Measurements from ENCODE around the gene CACYBP.
A peak's percentile ranks its signal among the peaks of the same experiment; 100 is the strongest.

The CACYBP gene

GRCh38 chr1:174974711-174975119 lies 25.0 kb upstream of the CACYBP start:
- DNase-seq (ENCODE audit: low read depth in 2 of 2): no peak

DNA sequence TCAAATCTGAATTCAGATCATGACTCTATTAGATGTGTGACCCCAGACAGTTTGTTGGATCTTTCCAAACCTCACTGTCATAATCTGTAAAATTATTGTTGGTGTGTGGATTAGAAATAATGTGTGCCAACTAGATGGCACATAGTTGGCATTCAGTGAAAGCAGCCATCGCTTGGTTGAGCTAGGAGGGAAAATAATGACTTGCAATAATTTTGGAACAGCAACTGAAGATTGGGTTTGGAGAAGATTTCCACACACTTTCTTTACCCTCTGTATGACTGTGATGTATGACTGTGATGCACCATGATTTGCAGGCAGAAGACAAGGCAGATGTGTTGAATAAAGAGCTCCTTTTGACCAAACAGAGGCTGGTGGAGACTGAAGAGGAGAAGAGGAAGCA lies 24.0 kb upstream of the CACYBP start:
- DNase-seq (ENCODE audit: low read depth in 2 of 2): no peak

DNA sequence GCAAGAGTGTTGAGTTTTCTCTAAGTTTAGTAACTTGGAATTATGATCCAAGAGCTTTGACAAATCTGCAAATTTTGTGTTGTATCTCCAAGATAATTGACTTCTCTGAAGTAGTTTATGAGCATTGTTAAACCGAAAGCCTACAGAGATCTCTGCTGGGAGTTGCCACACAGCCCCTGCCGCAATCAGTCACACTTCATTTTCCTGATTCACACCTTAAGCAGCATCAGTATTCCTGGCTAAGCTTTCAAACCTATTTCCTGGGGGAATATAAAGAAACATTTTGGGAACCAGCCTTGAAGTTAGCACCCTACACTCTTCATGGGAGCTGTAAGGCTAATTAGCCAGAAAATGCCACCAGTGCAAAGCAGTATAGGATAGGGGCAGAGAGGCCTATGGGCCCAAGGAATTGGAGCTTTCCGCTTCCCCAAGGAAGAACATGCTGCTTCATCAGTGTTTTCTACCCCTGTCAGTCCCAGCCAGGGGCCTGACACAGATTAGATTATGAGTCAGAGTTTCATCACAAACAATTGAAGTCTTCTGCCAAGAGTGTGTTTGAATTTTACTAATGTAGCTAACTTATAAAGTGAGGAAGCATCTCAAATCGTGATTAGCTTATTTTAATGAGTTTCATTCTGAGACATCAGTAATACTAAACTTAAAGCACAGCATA lies 23.2 kb upstream of the CACYBP start:
- DNase-seq (ENCODE audit: low read depth in 2 of 2): no peak

DNA sequence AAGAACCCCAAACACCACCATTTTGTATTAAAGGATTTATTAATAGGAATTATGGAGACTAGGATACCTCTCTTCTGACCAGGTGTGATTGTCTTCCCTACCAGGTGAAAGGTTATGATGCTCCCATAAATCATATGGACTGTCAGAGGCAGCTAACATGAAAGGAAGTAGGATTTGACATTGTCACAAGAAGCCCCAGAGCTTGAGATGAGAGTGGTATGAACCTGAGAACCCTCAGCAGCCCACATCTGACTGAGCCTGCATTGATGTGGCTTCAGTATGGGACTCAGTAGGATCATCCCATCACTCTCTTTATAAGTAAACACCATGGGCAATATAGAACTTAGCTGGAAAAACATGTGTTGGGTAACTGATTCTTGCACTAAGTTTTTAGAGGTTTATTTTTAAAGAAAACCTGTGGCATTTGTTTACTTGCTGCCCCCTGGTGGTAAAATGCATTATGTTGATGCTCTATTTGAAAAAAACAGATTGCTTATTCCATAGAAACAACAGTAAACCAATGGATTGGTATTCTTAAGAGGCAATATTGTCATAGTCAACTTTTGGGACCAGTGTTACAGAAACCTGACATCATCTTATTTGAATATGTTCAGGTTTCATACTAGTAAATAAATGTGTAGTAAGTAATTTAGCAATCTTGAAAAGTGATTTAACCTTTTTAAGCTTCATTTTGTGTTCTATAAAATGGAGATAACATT lies 16.6 kb upstream of the CACYBP start:
- no peak for DNase-seq (ENCODE audit: low read depth in 2 of 2)

GRCh38 chr1:174984952-174985351 lies 14.8 kb upstream of the CACYBP start:
- no peak for DNase-seq (ENCODE audit: low read depth in 2 of 2)

GRCh38 chr1:174988539-174988938 lies 11.2 kb upstream of the CACYBP start:
- no peak for DNase-seq (ENCODE audit: low read depth in 2 of 2)

DNA sequence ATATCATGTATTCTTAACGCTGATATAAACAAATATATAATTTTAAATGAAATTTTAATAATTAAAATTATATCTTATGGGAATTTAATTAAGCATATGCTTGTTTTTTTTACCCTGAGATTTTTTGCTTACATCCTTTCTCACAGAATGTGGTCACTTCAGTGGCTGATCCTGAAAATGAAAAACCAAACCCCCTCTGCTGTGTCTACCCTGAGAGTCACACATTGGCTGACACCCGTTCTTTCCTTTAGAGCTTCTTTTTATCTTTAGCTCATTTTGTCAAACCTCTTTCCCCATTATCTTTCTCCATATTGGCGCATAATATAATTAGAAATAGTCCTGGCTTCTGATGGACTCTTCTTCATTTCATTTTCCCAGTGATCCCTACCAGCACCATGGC lies 10.8 kb upstream of the CACYBP start:
- no peak for DNase-seq (ENCODE audit: low read depth in 2 of 2)

GRCh38 chr1:174989536-174990220 lies 10.1 kb upstream of the CACYBP start:
- DNase-seq (ENCODE audit: low read depth in 2 of 2): no peak

- DNase-seq (ENCODE audit: low read depth in 2 of 2): no peak
Measured at GRCh38 chr1:174990382-174990999, 9.3 kb upstream of the CACYBP start.

GRCh38 chr1:174991473-174991872 lies 8.3 kb upstream of the CACYBP start:
- DNase-seq (ENCODE audit: low read depth in 2 of 2): no peak

GRCh38 chr1:174995121-174995520 lies 4.6 kb upstream of the CACYBP start:
- DNase-seq (ENCODE audit: low read depth in 2 of 2): no peak

DNA sequence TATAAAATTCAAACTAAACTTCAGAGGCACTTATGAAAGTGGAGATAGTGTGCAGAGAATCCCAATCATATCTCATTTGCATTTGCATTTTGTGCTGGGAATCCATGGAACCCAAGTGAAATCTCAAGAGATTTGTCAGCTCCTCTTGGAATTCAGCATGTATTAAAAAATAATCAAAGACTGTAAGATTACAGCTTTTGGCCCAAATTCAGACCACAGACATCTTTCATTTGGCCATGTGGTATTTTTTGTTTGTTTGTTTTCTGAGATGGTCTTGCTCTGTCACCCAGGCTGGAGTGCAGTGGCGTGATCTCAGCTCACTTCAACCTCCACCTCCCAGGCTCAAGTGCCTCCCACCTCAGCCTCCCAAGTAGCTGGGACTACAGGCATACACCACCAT lies 3.8 kb upstream of the CACYBP start:
- no peak for DNase-seq (ENCODE audit: low read depth in 2 of 2)

GRCh38 chr1:174996476-174996875 lies 3.3 kb upstream of the CACYBP start:
- DNase-seq (ENCODE audit: low read depth in 2 of 2): no peak

DNA sequence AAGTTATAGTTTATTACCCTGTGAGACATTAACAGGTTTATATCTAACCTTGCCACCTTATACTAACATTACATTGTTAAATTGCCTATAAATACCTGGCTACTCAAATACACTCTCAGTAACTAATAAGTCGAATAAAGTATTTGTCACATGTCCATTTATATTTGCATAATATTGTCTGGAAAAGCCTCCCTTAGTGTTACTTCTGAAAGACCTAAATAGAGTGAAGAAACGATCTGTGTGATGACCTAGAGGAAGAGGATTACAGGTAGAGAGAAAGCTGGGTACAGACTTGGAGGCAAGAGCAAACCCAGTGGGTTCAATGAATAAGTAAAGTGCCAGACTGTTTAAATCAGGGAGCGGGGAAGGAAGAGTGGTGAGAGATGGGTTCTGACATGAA lies 2.7 kb upstream of the CACYBP start:
- no peak for DNase-seq (ENCODE audit: low read depth in 2 of 2)

DNA sequence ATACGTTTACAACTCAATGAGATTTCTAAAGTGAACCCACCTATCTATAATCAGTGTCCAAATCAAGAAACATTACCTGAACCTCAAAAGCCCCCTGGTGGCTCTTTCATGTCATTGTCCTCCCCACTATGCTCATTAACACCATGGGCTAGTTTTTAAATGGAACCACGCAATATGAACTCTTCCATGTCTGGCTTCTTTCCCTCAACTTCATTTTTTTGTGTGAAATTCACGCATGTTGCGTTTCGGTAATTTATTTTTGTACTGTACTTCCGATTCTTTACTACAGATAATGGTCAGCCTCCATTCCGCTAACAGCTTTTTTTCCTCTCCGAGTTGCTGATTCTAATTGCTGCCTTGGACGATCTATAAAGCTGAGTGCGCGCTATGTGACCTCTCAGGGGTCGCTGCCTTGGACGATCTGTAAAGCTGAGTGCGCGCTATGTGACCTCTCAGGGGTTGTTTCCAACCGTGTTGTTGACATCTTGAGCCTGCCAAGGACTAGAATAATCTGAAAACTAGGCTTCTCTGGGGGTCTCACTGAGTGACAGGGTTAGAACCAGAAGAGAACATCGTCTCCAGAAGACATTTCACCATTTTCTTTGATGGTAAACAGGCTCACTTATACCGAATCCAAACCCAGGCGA lies 1.1 kb upstream of the CACYBP start:
- DNase-seq (ENCODE audit: low read depth in 2 of 2): peak; percentile 7 to 8

GRCh38 chr1:174999216-174999935 lies 371 bp upstream of the CACYBP start:
- DNase-seq (ENCODE audit: low read depth in 2 of 2): peak; percentile 94 to 95

- DNase-seq (ENCODE audit: low read depth in 2 of 2): no peak
Measured at GRCh38 chr1:175000697-175001187, 995 bp downstream of the CACYBP start.

GRCh38 chr1:175002910-175003517 lies 3.3 kb downstream of the CACYBP start:
- no peak for DNase-seq (ENCODE audit: low read depth in 2 of 2)

DNA sequence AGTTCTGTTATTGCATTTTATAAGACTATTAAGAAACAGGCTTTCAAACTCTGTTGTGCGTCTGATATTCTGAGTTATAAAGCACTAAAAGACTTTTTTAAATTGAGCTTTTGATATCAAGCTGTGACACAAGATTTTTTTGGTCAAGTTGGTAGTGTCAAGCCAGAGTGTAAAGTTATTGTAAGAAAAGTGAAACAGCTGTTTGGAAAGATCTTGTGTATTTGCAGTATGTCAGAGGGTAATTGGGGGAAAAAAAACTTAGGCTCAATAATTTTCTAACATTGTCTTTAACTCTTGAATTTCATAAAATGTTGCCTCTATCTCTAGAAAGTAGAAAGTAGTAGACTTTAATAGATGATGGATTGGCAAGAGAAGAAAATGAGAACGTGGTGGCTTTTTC lies 3.8 kb downstream of the CACYBP start:
- DNase-seq (ENCODE audit: low read depth in 2 of 2): no peak

DNA sequence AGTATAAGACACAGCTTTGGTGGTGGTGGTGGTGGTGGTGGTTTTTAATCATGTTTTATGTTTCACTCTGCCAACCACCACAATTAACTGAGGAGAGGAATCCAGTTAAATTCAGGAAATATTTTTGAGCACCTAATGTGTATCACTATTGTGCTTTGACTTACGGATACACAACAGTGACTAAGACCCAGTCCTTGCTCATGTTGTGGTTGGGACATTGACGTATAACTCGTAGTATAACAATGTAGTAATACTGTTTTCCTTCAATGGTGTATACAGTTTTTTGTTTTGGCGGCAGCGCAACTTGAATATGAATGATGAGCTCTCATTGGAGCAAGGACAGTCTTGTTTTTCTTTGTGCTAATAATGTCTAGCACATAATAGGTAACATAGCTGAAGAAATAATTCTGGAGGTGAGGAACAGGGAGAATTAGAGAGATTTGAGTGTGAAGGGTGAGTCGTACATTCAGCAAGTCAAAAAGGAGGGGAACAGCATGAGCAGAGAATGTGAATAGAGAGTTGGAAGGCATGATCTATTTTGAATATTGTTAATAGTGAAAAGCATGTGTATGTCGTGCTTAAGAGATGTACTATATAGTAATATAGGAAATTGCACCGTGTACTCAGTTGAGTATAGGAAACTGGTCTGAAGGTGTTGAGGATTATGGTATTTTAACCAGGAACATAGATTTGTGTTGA lies 5.5 kb downstream of the CACYBP start:
- DNase-seq (ENCODE audit: low read depth in 2 of 2): no peak
